ENCODE measurements around the gene ATP4A.

- TF ChIP-seq POLR2A (IDR thresholded peaks at IDR 0.05; ENCODE audit: low read depth, low read length): no peak
- TF ChIP-seq TAF1 (IDR thresholded peaks at IDR 0.05; ENCODE audit: borderline replicate concordance, low read depth, low read length): no peak
- TF ChIP-seq POLR2AphosphoS5 (IDR thresholded peaks at IDR 0.05; ENCODE audit: low read depth, low read length): no peak
Measured at GRCh38 chr19:35557539-35558399, 5.7 kb downstream of the ATP4A start.

All from GM12892 (cell line).